Limb (tissue), 2 donors: ENCODE measurements around the gene MBD5.

Experiments
- DNase-seq, 2 donors: peaks; one replicate each; pipeline ENCODE4 v3.0.0-alpha.2; 2016; ENCODE audit errors: extremely low spot score in 2 of 2

Gene MBD5

DNA sequence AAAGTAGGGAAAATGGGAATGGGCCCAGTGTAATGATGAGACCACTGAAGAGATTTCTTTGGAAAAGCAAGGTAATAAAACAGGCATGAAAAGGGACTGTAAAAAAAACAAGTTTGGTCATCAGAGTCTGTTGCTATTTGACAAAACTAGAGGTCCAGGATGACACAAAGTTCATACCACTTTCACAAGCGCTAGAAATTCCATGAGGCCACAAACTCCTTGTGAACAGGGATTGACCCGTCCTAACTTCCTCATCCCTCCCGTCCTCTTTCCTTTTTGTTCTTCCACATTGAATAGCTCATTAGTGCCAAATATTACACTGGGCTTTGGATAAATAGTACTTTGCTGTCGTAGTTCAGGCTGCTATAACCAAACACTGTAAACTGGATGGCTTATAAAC, 434.9 kb downstream of the MBD5 start:
- no peak for DNase-seq

DNA sequence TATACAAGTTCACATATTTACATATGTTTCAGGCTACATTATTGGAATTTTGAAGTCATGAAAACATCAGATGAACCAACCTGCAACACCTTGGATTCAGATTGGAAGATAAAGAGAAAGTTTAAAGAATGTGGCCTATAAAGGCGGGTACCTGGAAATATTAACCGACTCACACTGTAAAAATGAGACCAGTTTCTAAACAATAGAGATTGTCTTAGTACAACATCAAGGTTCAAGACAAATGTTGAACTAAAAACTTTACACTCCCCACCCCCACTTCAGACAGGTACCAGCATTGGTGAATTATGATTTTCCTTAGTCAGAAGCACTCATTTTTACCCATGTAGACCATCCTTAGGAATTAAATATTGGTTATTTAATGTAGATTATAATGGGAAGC, 437.3 kb downstream of the MBD5 start:
- DNase-seq, result no peak

DNA sequence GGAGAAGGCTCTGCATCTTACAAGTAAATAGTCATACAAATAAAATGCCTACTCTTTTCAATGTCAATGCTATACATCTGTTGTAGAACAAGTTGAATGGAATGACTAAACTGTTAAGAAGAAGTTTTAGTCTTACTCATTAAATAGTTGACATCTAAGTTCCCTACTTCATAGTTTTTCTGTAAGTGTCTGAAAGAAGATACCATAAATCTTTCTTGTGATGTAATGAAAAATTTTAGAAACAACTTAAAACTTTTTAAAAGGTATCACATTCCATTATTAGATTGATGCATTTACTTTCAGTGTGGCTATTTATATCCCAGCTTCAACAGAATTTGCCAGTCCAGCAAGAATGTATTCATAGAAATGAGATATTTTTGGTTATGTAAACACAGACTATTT, 438.5 kb downstream of the MBD5 start:
- DNase-seq, result no peak

DNA sequence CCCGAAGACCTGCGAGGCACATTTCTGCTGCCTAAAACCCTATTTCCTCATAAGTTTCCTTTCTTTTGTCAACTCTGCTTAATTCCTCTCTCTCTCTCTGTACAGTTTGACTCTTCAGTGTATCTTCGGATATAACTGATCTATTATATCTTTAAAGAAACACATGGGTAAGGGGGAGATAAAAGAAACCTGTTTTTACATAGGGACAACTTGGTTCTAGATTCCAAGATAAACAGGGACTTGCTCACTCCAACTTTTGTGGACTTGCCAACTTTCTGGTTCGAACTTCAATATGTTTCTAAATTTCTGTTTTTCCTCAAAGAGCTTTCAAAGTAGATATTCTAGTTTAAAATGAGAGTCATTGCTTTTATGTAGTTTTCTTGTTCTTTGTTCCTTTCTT, 441.0 kb downstream of the MBD5 start:
- no peak for DNase-seq

DNA sequence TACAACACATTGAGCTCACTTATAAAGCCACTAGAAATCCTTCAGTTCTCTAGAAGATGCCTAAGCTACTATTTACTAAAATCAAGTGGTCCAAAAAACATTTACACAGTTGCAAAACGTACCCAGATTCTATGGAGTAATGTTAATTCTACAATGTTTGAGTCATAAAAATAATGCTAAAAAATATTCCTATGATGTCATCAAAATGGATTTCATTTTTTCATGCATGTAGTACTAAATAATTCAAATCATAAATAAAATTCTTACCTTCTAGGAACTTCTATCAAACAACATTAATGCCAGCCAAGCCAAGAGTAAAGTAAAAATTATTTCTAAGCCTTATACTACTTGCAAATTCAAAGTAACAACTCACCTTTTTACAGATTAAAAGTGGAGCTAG, 454.7 kb downstream of the MBD5 start:
- no peak for DNase-seq

DNA sequence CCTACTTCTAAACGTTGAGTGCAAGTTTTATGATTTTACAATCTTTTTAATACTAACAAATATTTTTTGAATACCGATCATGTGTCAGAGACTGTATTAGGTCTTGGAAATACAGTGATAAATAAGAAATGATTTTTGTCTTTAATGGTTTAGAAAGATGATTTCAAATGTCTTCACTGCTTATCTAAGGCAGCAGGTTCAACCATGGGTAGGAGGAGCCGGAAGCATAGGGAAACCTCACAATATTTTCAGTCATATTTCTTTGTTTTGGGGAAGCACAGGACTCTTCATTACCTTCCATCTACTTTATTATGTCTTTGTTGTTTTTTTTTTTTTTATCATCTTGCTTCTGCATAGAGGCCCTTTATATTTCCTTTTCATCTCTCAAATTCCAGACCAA, 458.5 kb downstream of the MBD5 start:
- no peak for DNase-seq

DNA sequence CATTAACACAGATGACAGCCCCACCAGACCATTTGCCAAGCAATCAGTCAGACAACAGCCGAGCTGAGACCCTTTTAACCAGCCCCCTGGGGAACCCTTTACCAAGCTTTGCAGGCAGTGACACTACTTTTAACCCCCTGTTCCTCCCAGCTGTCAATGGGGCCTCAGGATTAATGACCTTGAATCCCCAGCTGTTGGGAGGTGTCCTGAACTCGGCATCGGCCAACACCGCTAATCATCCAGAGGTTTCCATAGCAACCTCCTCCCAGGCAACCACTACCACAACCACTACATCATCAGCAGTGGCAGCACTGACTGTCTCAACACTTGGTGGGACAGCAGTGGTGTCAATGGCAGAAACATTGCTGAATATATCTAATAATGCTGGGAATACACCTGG, 462.8 kb downstream of the MBD5 start:
- DNase-seq, result peak in 1 of 2 donors; percentile 42

DNA sequence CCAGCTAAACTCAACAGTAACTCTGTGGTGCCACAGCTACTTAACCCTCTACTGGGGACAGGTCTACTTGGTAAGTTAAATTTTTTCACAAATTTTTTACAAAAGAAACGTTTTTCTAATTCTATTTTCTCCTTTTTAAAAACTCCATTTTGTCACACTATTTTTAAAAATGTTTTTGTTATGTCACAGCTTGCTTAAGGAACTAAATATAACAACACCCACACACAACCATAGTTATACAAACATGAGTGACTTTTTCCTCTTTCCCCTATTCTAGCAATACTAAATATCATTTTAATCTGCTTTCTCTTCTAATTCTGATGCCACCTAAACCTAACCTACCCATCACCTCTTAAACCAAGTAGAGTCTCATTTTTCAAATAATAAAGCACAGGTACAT, 463.2 kb downstream of the MBD5 start:
- no peak for DNase-seq

DNA sequence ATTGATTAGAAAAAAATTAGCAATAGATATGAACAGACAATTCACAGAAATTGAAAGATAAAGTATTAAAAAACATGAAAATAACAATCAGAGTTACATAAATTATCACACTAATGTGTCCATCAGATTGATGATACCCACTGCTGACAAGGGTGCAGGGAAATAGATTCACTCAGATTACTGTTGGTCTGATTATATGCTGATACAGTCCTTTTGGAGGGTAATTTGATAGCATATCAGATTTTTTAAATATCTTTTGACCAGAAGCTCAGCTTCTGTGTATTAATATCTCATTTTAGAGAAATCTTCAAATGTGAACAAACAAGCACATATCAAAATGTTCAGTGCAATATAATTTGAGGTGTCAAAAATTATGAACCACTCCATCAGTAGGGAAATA, 465.8 kb downstream of the MBD5 start:
- no peak for DNase-seq

DNA sequence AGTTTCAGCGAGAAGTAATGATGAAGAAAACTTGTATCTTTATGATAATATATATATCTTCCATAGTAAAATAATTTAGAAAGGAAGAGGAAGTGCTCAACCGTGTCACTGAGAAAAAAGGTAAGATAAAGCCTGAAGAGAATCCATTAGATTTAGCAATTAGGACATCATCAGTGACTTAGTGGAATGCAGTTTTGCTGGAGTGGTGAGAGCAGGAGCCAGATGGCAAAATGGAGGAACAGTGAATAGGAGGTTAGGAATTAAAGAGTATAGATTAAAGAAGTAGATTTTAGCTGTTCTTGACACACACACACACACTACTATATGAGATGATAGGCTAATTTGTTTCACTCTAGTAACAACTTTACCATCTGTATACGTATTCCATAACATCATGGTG, 466.5 kb downstream of the MBD5 start:
- no peak for DNase-seq

DNA sequence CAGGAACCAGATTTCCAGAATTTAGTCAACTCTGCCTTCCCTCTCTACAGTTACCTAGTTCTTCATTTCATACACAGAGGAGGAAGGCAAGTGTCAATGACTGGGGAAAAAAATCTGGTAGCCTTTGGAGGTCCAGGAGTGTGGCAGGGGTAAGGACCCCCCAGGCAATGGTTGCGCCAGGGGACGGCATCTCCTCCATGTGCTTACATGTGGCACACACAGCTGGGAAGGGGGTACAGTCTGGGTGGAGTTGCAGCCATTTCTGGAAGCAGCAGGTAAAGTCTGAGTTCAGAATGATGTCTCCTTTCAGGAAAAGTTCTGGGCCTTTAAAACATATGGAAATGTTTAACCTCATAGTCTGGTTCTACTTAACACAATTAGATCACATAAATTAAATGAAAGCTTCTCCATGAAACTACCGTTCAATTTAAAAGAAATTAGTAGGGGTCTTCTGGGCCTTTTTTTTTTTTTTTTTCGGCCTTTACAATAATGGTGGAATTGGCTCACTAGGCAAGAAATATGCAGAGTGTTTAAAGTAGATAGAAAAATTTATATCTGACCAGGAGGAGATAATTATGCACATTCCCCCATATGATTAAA, 470.0 kb downstream of the MBD5 start:
- no peak for DNase-seq

DNA sequence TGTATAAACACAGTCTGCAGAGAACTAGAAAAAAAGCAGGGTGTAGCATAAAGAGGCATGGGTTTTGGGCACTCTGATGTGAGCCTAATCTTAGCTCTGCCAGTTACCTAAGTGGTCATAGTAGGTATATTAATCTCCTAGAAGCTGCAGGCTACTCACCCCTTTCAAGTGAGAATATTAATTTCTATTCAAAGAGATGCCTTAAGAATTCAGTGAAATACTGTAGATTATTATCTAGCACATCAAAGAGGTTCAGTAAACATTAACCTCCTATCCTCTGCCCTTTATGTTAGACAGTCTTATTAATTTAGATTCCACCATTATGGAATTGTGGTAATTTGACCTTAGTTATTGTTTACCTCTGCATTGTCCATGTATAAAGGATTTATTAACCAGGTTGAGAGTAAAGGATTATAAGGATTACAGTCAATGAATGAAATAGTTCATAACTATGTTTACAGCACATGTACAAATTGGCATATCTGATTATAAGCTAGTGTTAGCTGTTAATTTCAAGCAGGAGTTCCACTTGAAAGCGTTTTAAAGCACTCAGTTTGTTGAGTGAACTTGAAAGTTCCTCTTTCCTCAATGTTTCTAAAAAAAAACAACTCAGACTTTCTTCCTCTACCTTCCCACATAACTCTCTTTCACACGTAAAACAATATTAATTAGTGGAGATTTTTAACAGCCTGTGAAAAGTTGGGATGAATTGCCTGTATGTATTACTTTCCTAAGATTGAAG, 473.1 kb downstream of the MBD5 start:
- DNase-seq, result no peak

DNA sequence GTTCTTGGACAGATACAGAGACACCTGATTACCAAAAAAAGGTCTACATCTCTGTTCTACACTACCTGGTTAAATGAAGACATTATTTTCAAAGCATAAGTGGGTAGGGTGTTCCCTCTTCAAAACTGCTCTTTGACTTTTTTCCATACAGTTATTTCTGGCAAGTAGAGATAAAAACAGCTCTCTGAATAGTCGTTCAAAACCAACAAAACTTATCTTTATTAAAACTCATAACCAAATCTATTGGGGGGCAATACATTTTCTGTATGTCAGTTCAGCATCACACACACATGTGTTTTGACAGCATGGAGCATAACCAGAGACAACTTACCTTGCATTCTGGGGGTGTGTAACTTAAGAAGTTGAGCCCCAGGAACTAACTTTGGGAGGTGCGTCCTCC, 474.7 kb downstream of the MBD5 start:
- DNase-seq, result no peak

DNA sequence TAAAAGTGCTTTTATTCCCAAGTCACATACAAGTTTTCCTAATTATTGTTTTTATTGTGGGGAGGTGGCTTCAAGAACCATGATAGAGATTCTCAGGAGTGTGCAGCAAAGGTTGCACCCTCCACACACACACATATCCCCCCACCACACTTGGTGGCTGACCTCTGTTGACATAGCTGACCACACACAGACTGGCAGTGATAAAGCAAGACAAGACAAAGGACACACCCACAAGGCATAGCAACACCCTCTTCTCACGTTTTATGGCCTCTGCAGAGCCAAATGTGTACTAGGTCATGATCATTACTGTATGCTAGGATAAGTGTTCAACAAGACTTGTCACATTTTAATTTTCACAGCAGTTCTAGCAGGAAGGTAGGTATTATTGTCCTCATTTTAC, 480.7 kb downstream of the MBD5 start:
- no peak for DNase-seq

DNA sequence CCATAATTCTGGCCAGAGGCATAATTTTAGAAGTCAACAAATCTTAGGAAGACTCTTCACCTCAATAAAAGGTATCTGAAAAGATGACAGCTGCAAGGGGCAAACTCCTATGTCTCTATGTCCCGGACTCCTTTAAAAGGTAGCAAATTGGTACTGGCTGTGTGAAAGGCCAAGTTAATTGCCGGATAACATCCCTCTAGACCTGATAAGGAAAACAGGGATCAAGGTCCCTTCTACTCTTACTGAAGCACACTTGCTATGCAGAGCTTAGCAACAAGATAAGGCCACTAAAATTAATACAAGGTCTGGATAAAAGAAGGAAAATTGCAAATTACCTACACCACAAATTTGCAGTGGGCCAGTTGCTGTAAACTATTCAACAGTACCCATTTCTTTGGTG, 482.6 kb downstream of the MBD5 start:
- DNase-seq, result no peak

DNA sequence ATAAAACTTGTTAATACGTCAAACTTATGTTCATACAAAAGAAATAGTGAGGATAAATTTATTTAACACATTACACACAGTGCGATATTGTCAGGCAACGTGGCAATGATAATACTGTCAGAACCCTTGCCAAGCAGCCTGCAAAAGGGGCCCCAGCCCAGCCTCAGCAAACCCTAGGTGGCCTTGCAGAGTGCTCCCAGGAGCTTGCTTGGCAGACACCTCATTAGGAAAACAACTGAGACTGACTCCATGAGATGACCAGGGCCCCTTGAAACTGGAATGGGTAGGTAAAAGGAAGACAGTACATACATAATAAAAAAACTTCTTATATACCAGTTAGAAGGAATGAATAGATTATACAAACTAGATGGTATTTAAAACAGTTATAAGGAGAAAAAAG, 487.1 kb downstream of the MBD5 start:
- no peak for DNase-seq

DNA sequence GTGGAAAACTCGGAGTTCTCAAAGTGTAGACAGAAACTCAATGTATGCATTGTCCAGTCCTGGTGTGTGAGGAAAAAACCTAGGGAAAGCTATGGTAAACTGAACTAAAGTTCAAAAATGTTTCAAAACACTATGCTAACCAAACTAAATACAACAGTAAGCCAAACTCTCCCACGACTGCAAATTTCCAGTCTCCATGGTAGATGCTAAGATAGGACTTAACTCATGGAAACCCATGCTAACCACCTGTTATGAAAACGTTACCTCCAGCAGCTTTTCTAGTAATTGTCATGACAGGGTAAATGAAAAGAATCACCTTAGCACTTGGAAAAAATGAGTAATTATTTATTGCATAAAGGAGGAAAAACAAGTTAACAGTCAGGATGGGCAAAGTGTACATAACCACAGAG, 488.0 kb downstream of the MBD5 start:
- no peak for DNase-seq

DNA sequence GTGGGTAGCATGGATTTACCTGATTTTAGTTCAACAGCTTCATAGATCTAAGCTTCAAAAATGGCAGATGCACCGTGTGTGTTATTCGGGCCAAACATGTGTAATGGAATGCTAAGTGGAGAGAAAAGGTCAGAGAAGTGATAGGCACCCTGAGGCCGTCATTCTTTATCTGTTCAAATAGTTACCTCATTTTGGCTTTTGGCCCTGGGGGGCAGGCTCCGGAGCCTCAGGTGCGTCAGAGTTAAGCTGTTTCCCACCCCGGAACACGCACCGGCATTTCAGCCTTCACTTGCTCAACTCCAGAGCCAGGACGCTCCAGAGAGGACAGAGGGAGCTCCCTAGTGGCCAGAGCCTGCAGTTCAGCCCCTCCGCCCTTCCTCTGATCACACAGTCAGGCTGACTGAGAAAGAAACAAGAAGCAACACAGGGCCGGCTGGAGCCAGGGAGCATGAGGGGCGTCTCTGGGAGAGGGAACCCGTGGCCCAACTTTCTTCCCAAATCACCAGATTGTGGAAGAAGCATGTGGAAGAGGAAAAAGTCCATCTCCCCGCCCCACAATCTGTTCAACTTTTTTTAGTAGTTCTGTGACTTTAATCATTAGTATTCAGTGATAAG, 488.5 kb downstream of the MBD5 start:
- peak; percentile 63 to 80 for DNase-seq

DNA sequence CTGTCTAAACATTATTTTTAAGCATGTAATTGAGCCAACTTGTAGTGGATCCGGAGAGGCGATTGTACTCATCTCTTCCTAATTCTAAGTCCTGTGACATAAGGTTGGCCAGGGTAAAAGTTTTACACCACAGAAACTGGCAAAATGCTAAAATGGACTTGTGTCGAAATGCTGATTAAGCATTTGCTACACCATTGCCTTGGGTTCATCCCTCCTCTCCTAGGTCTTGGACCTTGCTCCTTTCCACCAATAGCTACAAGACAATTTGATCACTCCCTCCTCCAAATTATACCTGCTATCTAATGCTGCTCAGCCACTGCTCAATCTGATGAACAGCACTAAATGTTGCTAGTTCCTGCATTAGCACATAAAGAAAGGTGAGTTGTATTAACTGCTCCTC, 491.0 kb downstream of the MBD5 start:
- DNase-seq, result no peak

DNA sequence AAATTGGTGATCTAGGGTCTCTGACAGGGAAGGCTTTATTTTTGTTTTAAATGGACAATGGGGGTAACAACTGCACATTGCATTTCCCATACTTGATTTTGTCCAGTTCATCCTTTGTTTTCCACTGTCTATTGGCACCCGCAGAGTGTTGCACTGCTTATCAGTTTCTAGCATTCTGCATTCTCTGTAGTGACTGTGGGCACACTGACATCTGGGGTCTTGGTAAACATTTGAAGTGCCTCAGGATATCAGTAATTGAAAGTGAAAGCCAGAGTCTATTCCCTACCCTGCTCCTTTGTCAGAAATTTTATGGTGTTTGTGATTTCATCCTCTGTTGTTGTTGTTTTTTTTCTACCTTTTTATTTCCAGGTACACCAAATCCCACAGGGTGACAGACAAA, 491.6 kb downstream of the MBD5 start:
- DNase-seq, result no peak

DNA sequence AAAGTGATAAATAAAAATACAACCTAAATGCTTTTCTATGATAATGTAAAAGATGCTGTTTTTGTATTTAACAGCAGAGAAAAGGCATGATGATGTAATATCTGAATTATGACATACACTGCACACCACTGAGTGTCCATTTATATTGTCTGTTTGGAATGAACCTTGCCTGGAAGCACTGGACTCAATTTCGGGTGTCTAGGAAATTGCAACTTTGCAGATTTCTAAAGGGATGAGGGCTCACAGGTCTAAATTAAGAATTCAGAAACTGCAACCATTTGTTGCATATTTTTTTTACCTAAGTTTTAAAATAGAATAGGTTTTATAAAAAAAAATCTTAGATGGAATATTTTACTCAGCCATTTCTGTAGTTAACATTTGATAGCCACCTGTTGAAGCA, 492.5 kb downstream of the MBD5 start:
- DNase-seq, result no peak

DNA sequence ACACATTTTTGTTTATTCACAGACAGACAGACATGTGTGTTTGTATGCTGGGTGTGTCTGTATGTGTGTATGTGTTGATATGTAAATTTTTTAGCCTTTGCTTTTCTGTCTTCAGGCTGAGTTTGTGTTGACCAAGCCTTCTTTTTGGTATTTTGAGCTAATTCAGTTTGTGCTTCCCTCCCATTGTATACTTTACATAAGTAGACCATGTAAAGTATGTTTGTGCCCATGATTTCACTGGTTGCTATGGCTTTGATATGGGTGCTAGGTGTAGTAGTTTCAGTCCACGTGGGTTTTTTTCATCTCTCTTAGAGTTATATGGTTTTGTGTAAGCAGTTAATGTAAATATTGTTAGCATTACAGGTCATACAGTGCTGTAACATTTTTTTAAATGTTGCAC, 494.2 kb downstream of the MBD5 start:
- DNase-seq, result no peak

DNA sequence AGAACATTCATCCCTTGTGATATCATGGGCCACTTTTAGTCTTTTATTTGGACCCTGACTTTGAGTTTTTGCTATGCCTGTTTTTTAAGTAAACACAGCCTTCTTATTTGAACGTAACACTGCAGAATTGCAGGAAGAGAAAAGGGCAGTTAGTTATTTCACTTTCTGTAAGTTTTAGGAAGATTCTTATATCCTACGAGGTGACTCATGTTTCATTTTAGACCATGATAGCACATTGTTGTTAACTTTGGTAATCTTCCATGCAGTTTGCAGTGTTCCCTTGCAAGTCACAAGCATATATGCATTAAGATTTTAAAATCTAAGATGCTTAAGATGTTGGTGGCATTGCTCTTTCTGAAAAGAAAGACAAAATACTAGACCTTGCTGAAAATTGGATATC, 495.1 kb downstream of the MBD5 start:
- no peak for DNase-seq
